GM21526 (cell line): ENCODE results near the gene LPIN2.
"Not testable (repeated sequence)": the region's sequence is repeated elsewhere in the genome, so short reads cannot be mapped to it uniquely, and the experiment has no call there.

Experiments
- ATAC-seq: cut with Tn5 transposase; IDR thresholded peaks from one replicate; pipeline ENCODE4 v1.9.1; 2021; ENCODE audit warnings: moderate library complexity; ENCODE audit not compliant: unreplicated experiment, low FRiP score

Gene LPIN2, protein sequence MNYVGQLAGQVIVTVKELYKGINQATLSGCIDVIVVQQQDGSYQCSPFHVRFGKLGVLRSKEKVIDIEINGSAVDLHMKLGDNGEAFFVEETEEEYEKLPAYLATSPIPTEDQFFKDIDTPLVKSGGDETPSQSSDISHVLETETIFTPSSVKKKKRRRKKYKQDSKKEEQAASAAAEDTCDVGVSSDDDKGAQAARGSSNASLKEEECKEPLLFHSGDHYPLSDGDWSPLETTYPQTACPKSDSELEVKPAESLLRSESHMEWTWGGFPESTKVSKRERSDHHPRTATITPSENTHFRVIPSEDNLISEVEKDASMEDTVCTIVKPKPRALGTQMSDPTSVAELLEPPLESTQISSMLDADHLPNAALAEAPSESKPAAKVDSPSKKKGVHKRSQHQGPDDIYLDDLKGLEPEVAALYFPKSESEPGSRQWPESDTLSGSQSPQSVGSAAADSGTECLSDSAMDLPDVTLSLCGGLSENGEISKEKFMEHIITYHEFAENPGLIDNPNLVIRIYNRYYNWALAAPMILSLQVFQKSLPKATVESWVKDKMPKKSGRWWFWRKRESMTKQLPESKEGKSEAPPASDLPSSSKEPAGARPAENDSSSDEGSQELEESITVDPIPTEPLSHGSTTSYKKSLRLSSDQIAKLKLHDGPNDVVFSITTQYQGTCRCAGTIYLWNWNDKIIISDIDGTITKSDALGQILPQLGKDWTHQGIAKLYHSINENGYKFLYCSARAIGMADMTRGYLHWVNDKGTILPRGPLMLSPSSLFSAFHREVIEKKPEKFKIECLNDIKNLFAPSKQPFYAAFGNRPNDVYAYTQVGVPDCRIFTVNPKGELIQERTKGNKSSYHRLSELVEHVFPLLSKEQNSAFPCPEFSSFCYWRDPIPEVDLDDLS

DNA sequence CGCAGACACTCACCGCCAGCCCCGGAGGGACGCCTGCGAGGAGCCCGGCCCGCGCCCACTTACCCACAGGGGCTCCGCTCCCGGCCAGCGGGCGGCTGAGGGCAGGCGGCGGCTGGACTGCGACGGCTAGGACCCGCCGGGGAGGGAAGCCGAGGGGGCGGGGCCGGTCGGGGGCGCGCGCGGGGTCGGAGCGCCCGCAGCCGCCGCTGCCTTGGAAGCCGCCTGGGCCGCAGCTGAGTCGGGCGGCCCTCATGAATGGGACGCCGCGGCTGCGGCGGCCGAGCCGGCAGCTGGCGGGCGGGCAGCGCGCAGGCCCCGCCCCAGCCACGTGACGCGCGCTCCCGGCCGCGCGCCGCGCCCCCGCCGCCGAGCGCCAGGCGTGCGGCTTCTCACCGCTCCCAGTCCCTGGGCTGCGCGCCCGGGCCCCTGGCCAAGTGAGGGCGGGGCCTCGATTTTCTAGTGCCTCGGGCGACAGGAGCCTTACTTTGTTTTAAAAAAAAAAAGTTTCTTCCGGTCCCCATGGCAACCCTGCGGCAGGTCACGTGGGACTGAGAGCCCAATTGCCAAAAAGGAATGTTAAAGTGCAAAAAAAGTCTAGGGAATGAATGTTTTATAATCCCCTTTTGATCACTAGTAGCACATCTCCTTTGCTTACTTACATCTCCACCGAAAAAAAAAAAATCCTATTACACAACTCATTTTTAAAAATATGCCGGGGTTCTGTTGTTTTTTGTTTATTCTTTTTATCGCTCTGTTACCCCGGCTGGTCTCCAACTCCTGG, at the start of gene LPIN2:
TSS of gene LPIN2 (minus strand) at position 121 of the 781 bp plus-strand sequence. CDS start 52,304 bp downstream, outside the sequence.
- ATAC-seq = peak; percentile 82

DNA sequence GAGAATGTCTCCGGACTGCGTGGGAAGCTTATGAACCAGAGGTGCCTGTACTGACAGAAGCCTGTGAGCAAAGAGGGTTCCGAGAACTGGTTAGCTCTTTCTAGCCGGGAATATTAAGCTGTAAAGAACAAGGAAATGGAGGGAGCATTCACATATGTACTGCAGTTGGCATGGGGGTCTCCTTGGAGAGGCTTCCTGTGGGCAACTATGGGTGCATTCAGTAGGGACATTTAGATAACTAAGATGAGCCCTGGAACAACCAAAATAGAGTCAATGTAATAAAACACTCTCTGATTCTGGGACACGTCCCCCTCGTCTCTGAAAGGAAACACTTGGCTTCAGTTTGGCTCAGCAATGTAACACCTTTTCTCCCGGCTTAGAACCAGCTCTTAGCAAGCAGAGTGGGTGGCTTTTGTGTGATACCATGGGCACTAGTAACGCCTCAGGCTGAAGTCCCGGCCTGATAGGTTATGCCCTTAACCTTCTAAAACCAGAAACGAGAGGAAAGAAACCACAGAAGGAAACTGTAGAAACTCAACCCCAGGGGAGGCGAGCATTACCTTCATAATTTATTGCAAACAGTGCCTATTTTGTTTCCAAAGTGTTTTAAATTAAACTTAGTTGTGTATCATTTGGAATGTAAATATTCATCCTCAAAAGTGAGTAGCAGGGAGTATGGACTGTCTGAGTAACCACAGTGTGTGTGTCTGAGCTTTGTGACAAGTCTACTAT, 48.8 kb upstream of the LPIN2 start:
- no peak for ATAC-seq

DNA sequence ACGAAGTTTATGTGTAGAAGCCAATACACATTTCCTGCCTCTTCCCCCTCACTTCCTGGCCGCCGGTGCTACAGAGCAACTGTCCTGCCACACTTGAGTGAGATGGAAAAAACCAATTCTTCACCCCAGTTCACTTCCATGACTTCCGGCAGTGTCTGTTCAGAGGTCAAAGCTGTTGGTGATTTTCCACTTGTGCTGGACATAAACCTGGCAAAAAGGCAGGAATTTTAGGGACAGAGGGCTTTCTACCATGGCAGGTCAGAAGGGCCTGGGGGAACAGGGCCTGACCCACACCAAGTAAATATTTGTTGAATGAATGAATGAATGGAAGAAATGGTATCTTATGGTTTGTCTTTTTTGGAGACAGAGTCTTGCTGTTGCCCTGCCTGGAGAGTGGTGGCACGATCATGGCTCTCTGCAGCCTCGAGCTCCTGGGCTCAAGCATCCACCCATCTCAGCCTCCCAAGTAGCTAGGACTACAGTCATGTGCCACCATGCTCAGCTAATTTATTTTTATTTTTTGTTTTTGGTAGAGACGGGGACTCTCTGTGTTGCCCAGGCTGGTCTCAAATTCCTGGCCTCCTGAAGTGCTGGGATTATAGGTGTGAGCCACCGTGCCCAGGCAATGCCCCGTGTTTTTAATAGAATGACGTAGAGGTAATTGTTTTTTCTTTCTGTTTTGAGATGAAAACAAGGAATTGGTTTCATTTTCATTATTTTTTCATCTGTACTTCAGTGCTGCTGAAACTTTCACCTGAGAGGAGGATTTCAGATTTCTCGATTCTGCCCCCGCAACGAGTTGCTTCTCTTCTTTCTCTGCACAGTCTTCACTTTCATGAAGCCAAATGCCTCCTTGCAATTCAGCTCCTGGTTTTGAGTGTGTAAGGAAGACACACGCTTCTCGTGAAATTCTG, 48.0 kb upstream of the LPIN2 start:
- ATAC-seq = peak; percentile 63

DNA sequence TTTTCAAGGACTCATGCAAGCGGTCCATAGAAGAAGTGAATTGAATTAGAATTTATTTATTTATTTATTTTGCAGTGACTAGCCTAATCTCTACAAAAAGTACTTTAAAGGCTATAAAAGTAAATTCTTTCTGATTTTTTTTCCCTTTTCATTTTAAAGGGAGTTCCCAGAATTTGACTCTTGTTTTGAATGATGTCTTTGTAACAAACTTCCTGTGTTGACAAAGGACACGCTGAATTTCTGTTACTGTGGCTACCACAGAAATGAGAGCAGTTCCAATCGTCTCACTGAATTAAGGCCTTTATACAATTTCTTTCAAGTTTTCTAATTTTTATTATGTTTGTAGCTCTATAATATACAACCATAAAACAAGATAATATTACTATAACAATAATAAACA, 46.3 kb upstream of the LPIN2 start:
- no peak for ATAC-seq

DNA sequence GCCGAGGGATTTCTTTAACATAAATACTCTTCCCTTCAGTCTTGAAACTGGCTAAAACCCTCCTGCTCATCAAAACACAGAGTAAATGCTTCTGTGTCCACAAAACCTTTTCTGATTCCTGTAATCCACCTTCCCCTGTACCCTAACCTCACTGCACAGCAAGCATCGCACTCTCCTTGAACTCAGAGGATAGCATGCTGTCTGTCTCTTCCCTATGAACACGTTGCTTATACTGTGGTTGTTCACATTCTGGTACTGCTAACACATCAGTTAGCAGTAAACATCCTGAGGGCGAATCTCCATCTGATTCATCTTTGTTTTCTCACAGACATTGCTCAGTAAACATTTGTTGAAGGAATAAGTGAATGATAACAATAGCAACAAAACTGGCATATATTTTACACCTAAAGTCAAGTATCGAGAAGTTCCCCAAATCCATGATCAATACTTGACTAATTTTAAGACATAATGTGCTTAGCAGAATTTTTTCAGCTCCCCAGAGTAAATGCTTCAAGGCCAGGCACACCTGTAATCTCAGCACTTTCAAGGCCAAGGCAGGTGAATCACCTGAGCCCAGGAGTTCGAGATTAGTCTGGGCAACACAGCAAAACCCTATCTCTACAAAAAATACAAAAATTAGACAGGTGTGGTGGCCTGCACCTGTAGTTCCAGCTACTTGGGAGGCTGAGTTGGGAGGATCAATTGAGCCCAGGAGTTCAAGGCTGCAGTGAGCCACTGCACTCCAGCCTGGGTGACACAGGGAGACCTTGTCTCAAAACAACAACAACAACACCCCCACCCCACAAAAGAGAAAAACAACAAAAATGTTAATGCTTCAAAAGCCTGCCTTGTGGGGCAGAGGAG, 45.6 kb upstream of the LPIN2 start:
- no peak for ATAC-seq

DNA sequence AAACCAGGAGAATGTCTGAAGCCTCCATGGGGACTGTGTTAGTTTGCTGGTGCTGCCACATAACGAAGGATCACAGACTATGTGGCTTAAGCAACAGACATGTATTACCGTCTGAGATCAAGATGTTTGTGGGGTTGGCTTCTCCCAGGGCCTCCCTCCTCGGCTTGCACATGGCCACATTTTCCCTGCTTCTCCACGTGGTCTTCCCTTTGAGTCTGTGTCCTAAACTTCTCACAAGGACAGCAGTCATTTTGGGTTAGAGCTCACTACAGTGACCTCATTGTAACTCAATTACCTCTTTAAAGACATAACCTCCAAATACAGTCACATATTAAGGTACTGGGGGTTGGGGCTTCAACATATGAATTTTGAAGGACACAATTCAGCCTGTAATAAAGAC, 44.6 kb upstream of the LPIN2 start:
- no peak for ATAC-seq

DNA sequence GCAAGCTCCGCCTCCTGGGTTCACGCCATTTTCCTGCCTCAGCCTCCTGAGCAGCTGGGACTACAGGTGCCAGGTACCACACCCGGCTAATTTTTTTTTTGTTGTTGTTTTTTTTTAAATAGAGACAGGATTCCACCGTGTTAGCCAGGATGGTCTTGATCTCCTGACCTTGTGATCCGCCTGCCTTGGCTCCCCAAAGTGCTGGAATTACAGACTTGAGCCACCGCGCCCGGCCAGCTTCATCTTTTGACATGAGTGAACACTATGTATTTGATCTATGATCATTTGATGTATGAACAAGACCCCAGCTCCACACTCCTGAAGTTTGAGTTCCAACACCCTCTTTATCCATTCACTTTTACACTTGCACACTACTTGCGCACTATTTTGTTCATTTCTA, 43.4 kb upstream of the LPIN2 start:
- ATAC-seq = no peak

DNA sequence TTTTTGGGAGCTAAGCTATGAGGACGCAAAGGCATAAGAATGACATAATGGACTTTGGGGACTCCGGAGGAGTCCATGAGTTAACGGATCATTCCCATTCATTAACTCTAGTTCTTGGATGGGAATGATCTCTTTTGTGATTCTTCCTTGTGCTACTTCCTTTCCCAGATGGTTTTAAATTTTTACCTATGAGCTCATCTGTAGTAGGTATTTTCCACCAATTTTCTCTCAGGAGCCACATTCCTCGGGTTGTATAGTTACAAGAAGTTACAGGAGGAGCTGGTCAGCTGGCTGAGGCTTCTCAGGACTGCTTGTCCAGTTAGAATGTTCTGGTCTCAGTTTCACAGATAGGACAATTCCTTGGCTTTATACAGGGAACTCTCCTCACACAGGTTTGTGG, 42.9 kb upstream of the LPIN2 start:
- ATAC-seq = no peak

DNA sequence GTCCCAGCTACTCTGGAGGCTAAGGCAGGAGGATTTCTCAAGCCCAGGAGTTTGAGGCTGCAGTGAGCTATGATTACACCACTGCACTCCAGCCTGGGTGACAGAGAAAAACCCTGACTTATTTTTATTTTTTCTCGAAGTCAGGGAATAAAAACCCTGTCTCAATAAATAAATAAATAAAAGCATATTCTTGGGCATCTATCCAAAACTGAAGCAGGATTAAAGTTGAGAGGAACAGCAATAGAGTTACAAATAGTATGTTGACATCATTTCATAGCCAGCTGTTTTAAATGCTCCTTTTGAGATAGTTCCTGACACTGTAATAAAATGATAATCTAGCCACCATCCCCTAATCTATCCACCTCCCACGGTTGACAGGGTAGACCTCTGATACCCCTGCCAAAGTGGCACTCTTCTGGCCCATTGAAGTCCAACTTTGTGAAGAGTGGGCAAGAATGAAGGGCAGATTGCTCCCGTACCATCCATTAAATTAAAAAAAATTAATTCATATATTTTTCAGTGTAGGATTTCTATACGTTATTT, 42.3 kb upstream of the LPIN2 start:
- no peak for ATAC-seq

DNA sequence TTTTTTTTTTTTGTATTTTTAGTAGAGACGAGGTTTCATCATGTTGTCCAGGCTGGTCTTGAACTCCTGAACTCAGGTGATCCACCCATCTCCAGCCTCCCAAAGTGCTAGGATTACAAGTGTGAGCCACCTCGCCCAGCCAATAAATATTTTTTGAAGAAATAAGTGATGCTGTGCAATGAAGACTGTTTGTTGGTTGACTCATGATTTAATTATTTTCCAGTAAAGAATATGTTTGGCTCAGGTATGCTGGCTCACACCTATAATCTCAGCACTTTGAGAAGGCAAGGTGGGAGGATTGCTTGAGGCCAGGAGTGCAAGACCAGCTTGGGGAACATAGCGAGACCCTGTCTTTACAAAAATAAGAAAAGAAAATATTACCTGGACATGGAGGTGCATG, 41.8 kb upstream of the LPIN2 start:
- no peak for ATAC-seq

DNA sequence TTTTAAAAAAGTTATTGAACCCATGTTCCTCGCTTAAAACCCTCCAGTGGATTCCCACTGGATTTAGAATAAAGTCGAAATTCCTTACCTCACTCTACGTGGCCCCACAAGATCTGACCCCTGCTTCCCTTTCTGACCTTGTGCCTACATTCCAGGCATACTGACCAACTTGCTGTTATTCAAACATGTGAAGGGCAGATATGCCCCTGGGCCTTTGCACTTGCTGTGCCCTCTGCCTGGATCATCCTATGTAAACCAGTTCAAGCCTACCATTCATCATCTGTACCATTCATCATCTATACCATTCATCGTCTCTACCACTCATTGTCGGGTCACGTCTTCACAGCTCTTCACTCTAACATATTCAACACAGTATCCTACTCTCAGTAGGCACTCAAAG, 41.3 kb upstream of the LPIN2 start:
- no peak for ATAC-seq

DNA sequence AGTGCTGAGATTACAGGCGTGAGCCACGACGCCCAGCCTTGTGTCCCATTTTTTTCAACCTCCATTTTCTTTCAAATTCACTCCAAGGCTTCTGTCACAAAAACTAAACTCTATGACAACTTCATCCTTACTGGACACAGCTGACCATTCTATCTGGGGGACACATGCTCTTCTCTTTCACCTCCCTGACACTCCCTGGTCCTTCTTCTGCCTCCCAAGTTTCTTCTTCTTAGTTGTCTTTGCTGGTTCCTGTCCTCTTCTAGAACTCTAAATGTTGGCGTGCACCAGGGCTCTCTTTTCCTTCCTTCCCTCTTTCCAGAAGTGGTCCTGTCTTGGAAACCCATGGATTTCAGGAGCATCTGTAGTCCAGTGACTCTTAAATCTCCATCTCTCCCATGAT, 40.1 kb upstream of the LPIN2 start:
- no peak for ATAC-seq

DNA sequence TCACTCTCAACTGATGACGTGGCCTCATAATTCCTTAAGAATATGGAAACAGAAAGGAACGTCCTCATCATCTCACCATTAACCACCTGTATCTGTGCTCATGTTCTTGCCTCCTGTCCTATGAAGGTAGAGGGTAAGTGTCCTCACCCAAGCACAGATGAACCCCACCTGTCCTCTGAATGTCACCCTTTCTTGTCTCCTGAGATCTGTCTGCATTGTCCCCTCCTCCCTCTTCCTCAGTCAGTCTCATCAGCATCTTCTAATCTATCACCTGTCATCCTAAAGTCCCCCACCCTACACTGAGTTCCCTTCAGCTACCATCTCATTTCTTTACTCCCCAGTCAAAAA, 39.4 kb upstream of the LPIN2 start:
- ATAC-seq = no peak

DNA sequence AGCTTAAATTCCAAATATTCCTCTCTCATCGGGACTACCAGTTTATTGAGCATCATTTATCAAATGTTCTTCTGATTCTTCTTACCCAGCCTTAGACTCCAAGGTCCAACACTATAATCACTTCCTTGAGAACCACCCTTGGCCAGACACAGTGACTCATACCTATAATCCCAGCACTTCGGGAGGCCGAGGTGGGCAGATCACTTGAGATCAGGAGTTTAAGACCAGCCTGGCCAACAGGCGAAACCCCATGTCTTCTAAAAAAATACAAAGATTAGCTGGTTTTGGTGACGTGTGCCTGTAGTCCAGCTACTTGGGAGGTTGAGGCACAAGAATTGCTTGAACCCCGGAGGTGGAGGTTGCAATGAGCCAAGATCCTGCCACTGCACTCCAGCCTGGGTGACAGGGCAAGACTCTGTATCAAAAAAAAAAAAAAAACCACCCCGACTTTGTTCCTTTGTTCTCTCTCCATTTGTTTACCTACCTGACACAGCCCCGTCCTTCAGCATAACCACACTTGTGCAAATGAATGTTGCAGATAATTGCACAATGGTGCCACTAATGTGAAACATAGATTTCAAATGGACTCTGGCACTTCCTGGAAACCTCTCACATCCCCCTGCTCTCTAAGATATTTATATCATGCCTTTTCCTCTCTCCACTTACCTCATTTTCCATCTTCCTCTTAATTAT, 38.9 kb upstream of the LPIN2 start:
- no peak for ATAC-seq

DNA sequence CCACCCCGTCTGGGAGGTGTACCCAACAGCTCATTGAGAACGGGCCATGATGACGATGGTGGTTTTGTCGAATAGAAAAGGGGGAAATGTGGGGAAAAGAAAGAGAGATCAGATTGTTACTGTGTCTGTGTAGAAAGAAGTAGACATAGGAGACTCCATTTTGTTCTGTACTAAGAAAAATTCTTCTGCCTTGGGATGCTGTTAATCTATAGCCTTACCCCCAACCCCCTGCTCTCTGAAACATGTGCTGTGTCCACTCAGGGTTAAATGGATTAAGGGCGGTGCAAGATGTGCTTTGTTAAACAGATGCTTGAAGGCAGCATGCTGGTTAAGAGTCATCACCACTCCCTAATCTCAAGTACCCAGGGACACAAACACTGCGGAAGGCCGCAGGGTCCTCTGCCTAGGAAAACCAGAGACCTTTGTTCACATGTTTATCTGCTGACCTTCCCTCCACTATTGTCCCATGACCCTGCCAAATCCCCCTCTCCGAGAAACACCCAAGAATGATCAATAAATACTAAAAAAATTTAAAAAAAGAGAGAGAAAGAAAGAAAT, 37.0 kb upstream of the LPIN2 start:
- not testable (repeated sequence) for ATAC-seq

DNA sequence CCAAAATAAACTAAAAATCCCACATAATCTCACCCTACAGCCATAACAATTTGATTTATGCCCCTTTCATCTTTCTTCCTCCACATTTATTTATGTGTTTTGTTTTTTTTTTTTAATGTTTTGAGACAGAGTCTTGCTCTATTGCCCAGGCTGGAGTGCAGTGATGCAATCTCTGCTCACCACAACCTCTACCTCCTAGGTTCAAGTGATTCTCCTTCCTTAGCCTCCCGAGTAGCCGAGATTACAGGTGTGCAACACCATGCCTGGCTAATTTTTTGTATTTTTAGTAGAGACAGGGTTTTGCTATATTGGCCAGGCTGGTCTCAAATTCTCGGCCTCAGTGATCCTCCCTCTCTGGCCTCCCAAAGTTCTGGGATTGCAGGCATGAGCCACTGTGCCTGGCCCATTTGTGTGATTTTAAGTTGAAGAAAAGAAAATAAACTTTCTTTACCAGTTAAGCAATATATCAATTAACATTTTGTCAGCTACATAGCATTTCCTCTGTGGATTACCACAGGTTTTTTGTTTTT, 35.9 kb upstream of the LPIN2 start:
- no peak for ATAC-seq

DNA sequence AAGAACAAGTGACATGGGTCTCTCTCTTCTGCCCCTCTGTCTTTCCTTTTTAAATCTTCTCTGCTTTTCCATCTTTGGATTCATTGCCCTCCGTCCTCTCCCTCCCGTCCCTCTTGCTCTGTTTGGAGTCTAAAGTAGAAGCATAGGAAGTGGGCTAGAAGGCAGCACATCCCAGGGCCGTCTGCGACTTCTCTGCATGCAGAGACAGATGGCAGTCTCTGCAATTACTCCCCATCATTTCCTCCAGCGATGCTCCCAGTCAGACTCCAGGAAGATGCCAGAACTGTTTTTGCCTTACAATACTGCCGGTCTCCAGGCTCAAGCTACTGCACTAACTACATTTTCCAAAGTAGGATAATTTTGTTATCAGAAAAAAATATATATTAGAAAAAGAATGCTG, 35.2 kb upstream of the LPIN2 start:
- ATAC-seq = no peak
